Glomerular visceral epithelial cell (primary cell): Measurements from ENCODE around the gene OR5B12.
"Not testable (repeated sequence)": the region's sequence is repeated elsewhere in the genome, so short reads cannot be mapped to it uniquely, and the experiment has no call there.

Experiments
- DNase-seq: peaks from one replicate; pipeline ENCODE4 v3.0.0-alpha.2; 2016; ENCODE audit errors: extremely low spot score

OR5B12 gene

DNA sequence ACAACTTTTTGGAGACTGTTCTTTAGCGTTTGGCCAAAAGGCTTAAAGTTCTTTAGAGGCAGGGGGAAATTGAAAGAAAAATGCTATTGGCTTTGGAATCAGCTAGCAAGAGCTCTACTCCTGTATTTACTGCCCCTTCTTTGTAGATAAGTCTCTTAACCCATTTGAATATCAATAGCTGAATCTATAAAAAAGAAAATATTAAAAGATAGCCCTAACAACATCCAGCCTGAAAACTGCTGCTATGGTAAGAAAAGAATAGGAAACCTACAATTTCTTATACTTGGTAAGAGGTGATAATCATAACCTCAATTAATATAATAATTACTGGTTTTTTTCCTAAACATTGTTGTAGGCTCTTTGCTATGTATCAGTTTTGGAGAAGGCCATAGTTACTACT lies at the start of gene OR5B12:
TSS of gene OR5B12 (minus strand) at position 101 of the 400 bp plus-strand sequence. CDS start 2,085 bp downstream, outside the sequence.
- DNase-seq, result no peak

DNA sequence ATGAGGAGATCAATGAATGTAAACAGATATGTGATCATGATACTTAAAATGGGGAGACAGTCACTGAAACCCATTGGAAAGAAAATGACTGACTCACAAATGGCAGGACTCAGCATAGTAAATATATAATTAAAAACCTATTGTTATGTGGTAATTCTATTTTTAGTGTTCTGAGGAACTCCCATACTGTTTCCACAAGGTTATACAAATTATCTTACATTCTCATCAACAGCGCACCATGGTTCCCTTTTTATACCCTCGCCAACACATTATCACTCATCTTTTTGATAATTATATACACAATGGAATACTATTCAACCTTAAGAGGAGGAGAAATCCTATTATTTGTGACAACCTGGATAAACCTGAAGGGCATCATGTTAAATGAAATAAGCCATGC lies 48.8 kb upstream of the OR5B12 start:
- no peak for DNase-seq

DNA sequence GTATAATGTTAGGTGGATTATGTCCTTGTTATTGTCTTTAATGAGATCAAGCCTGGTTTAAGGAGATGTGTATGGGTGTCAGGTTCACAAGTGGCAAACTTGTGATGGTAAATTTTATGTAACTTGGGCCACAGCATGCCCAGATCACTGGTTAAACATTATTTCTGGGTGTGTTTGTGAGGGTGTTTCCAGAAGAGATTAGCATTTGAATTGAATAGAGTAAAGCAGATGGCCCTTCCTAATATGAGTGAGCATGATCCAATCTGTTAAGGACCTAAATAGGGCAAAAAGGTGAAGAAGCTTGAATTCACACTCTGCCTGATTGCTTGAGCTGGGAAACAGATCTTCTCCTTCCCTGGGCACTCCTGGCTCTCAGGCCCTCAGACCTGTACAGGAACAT lies 45.1 kb upstream of the OR5B12 start:
- no peak for DNase-seq

DNA sequence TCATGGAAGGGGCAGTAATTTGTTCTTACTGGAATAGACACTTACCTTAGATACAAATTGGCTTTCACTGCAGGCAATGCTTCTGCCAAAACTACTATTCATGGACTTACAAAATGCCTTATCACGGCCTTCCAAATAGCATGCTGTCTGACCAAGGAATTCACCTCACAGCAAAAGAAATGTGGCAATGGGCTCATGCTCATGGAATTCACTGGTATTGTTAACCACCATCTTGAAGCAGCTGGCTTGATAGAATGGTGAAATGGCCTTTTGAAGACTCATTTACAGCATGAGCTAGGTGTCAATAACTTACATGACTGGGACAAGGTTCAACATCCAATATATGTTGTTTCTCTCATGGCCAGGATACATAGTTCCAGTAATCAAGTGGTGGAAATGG lies 43.9 kb upstream of the OR5B12 start:
- DNase-seq, result no peak

DNA sequence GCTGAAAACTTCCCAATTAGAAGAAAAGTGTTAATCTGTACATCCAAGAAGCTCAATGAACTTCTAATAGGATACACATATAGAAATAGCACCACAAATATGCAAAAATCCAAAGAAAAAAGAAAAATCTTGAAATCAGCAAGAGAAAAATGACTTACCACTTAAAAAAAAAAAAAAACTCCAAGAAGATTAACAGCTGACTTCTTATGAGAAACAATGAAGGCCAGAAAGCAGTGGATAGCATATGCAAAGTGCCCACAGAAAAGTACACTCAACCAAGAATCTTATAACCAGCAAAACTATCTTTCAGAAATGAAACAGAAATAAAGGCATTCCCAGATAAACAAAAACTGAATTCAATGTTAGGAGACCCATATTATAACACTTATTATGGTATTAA lies 29.9 kb upstream of the OR5B12 start:
- no peak for DNase-seq

DNA sequence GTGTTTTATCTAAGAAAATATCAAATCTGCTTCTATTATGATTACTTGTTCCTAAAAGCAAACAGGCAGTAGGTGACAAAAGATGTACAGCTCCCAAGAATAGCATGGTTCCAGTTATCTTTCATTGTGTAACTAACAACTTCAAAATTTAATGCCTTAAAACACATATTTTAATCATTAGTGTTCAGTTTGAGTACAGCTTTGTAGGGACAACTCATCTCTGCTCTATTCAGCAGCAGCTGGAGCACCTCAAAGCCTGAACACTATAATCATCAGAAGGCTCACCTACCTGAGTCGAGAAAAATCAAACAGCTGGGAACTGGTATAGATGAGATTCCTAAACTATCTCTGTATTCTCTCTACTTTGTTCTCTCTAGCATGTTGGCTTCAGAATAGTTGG lies 24.3 kb upstream of the OR5B12 start:
- no peak for DNase-seq

DNA sequence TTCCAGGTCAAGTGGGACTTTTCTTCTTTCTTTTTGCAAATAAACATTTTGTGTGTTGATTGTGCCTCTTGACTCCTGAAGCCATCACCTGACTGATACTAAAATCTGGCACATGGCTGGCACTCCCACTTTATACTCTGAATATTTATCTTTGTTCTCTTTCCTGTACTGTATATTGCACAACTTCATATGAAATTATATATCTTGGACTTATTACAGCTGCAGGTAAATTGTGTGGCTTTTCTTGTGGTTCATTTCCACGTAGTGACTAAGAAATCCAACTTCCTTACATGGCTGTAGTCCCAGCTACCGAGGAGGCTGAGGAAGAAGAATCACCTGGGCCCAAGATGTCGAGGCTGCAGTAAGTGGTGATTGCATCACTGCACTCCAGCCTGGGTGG lies 23.7 kb upstream of the OR5B12 start:
- no peak for DNase-seq

DNA sequence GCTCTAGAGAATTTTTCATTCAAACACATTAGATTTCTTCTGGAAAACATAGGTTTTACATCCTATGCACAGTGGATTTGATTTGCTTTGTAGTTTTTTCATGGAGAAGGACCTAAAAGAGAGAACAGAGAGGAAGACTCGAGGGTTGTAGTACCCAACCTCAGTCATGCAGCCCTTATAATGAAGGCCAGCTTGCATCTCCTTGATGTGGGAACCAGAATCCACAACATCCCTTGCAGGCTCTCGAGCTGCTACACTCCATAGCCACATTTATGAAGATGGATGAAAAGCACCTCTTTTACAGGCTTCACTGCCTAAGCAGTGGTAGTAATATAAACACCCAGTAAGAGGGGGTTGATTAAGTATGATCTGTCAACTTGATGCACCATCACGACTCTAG lies 9.5 kb upstream of the OR5B12 start:
- DNase-seq, result peak; percentile 7

DNA sequence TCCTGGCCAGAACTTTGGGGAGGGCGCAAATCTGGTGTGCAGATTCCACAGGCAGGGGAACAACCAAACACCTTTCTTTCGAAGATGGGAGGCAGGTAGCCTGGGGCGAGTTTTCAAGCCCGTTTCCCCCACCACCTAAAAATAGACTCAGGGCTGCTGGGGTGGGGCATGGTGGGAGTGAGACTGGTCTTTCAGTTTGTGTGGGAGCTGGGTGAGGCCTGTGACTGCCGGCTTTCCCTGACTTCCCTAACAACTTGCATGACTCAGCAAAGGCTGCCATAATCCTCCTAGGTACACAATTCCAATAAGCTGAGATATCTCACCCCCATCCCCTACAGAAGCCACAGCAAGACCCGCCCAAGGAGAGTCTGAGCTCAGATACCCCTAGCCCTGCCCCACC lies 4.3 kb upstream of the OR5B12 start:
- DNase-seq, result no peak

DNA sequence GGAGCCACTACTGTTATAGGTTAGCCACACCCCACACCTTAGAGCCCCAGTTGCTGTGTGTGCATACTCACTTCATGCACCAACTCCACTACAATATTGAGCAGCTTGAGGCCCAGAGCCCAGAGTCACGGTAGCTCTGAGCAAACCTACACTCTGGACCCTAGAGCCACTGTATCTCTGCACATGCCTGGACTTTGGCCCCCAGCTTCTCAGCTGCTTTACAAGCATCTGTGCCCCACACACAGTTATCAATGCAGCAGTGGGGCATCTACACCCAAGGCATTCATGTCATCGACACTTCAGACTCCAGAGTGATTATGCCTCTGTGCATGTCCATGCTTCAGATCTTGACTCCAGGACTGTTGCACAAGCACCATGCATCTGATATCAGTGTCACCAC lies 2.3 kb upstream of the OR5B12 start:
- DNase-seq, result no peak

DNA sequence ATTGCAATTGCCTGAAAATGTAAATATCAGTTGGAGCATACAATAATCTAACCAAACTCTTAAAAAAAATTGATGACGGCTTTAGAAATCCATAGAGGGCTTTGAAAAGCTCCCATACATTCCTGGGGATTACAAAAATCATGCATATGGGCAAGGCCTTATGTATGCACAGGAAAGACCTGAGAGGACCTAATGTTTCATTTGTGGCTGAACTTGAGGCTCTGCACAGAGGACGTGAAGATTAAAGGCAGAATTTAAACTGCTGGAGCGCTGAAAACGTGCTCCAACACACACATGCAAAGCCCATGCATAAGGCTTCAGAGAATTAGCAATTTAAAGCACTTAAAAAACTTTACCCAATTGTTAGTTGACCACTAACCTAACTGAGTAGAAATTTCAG lies 3.5 kb downstream of the OR5B12 start:
- DNase-seq, result no peak

DNA sequence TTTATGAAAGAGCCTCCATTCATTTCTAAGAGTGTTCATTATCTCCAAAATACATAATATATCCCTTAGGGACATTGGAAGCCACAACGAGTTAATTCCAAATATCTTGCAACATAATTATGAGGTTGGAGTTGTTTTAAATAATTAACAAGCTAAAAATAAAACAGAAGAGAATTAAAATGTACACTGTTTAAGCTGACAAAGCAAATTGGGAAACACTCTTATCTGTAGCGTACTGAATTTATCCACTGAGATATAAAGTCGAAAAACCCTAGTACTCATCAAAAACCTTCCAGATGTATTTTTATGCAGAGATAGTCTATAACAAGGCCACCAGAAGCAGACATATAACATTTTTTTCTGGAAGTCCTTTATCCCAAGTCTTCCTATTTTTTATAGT lies 7.8 kb downstream of the OR5B12 start:
- DNase-seq, result no peak

DNA sequence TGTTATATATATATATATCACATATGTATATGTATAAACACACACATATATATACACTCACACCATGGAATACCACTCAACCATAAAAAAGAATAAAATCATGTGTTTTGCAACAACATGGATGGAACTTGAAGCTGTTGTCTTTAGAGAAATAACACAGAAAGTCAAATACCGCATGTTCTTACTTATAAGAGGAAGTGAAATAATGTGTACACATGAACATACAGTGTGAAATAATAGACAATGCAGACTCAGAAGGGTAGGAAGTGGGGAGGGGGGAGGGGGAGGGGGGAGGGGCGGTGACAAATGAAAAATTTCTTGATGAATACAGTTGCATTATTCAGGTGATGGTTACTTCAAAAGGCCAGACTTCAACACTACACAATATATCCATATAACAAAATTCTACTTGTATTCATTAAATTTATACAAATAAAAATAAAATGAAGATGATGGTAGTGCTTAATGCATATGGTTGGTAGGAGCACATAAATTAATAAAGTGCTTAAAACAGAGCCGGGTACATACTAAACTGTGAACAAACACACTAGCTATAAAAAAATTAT lies 8.3 kb downstream of the OR5B12 start:
- DNase-seq, result no peak

DNA sequence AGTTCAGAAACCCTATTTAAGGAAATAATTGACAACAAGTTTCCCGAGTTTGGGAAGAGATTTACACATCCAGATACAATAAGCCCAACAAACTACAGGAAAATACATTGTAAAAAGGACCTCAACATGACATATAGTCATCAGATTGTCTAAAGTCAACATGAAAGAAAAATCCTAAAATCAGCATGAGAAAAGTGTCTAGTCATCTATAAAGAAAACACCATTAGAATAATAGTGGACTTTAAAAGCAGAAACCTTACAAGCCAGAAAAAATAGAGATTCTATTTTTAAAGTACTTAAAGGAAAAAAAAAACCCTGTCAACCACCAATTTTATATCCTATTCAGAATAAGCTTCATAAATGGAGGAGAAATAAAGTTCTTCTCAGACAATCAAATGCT lies 12.8 kb downstream of the OR5B12 start:
- DNase-seq, result no peak

DNA sequence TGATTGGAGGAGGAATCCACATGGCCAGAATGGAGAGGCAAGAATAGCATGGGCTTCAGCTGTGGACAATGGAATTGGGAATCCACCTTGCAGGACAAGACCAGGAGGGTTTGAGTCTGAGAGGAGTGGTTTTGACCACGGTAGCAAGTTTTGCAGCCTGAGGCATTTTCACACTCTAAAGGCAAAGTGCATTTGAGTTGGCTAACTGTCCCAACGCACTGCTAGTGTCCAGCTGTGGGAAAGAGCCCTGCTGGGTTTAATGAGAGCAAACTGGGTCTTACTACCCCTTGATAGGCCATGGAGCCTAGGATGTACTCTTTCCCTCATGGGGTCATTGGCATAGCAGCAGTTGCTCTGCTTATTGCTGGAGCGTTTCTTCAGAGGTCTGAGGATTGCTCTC lies 14.0 kb downstream of the OR5B12 start, which contains the start of gene OR5B2:
TSS of gene OR5B2 (minus strand) at position 101 of the 400 bp plus-strand sequence. CDS start 4,860 bp downstream, outside the sequence.
- DNase-seq, result no peak

DNA sequence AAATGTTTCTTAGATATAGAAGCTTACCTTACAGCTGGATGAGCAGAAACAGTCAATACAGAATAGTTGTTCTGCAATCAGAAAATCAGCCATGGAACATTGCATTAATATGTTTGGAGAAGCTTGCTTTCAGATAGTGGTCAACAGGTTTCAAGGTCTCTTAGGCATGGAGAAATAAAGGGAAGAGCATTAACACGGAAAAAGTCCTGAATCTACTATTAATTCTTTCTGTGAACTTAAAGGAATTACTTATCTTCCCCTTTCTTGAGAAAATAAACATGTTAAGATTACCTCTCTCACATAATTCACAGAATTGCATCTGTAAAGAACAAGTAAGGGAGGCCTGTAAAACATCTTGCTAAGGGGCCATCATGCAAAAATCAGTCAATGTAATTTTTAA lies 35.3 kb downstream of the OR5B12 start, which contains the start of gene OR5B3:
TSS of gene OR5B3 (minus strand) at position 101 of the 400 bp plus-strand sequence. CDS start 3,465 bp downstream, outside the sequence.
- DNase-seq, result no peak

DNA sequence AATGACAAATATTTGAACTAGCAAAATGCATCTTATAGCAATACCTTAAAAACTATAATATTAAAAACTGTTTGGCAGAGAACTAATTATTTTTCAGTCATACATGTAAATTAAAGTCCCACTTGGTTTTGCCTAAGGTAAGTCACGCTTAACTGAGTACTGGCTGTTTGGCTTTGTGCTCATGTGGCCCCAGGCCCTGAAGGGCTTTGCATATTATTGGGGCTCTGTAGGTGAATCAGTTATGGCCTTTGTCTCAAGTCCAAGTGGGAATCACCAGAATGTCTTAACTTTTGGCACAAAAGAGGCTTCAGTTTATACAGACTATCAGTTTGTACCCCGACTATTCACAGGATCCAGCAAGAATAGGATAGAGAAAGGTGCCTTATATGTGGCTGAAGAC lies 42.4 kb downstream of the OR5B12 start:
- not testable (repeated sequence) for DNase-seq

DNA sequence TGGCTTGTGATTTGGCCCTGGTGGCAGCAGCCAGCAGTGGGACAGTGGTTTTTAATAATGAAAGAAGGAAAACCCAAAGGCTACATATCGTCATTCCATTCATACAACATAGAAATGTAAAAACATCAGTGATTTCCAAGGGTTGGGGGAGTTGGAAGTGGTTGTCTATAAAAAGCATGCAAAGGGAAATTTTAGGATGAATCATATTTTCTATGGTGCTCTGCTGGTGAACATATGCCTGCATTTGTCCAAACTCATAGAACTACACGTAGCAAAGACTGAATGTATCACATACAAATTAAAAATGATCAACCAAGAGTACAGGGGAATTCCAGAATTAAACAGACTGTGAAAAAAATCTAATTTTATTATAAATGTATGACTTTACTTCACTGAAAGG lies 46.5 kb downstream of the OR5B12 start:
- peak; percentile 48 for DNase-seq

DNA sequence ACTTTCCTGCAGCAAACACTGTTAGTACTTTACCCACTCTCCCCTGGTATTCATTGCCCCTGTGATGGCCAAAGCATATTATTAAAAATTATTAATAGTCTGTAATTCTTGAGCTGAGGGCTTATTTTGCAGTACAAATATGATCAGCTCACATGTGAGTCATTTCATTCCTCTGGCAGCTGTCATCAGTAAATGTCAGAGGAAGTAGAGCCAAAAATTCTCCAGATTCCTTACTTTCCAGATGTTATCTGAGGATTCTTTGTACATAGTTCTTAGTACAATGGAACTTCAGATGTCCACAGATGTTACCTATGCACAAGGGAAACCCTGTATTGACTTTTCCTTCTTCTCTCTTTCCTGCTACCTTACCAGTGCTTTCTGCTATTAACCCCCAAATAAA lies 47.8 kb downstream of the OR5B12 start:
- peak; percentile 55 for DNase-seq

DNA sequence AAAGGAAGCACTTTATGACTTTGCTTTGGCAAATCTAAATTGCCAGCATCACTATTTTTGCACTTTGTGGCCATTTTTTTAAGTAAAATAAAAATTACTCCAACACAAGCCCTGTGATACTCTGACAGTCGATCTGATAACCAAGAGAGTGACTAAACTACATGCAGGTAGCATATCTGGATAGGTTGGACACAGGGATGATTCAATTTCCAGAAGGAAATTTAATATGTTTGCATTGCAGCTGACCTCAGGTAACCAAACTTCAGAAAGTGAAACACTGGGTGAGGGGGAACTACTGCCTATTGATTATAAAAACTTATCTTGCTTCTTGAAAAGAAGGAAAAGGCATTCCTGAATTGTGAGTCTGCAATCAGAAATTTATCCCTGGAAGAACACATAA lies 49.3 kb downstream of the OR5B12 start:
- DNase-seq, result no peak

DNA sequence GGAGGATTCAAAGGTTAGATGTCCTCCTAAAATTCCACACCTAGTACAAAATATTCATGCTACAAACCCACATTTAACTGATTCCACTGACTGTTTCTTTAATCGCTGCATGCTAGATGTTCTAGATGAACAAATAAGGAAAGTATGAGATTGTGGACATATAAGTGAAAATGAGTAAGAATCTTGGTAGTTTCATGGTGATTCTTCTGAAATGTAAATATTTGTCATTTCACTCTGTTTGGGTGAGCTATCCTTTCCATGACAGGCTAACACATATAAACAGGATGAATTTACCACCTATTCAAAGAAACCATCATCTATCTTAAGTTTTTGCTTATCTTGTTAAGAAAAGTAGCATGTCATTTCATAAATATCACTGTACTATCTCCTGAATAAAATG lies 50.2 kb downstream of the OR5B12 start:
- no peak for DNase-seq

DNA sequence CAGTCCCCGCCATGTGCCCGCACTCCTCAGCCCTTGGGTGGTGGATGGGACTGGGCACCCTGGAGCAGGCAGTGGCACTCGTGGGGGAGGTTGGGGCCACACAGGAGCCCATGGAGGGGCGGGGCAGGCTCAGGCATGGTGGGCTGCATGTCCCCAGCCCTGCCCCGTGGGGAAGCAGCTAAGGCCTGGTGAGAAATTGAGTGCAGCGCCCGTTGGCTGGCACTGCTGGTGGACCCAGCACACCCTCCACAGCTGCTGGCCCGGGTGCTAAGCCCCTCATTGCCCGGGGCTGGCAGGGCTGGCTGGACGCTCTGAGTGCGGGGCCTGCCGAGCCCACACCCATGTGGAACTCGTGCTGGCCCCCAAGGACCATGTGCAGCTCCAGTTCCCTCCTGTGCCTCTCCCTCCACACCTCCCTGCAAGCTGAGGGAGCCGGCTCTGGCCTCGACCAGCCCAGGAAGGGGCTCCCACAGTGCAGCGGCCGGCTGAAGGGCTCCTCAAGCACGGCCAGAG lies 51.4 kb downstream of the OR5B12 start:
- no peak for DNase-seq
